Measurements from ENCODE around the gene OSBPL6. TPM values are rescaled to one million over a fixed set of nuclear protein-coding genes. Genes with fewer than 3 reads are reported as not detected.

The OSBPL6 gene
- total and polyA plus RNA-seq, 2 of the 13 experiments (the other 11 are each of a cell fraction or from before 2014, with no cell fraction given), result 0.03 to 0.11 TPM

- TF ChIP-seq ZNF710 (CRISPR knock-in tag; IDR thresholded peaks at IDR 0.05; ENCODE audit: borderline replicate concordance), result 0 out of 2 replicates have a peak, but pooled peaks have one; percentile 20
- no peak for TF ChIP-seq STAT5B (CRISPR knock-in tag; IDR thresholded peaks at IDR 0.05)
- TF ChIP-seq ZNF800 (CRISPR knock-in tag; IDR thresholded peaks at IDR 0.05), result peak; percentile 93
- no peak; the same call in 1 of the 2 replicates for TF ChIP-seq MAZ (IDR thresholded peaks at IDR 0.05; ENCODE audit: borderline replicate concordance, low read depth, low read length)
- peak; percentile 70 for TF ChIP-seq MAZ (CRISPR knock-in tag; IDR thresholded peaks at IDR 0.05; ENCODE audit: low read depth)
- peak; percentile 39; the same call in 1 of the 2 replicates for TF ChIP-seq ZNF670 (CRISPR knock-in tag; IDR thresholded peaks at IDR 0.05; ENCODE audit: borderline replicate concordance)
- no peak for TF ChIP-seq KMT2B (CRISPR knock-in tag; IDR thresholded peaks at IDR 0.05)
- no peak for TF ChIP-seq NONO (IDR thresholded peaks at IDR 0.05)
- TF ChIP-seq NONO (CRISPR knock-in tag; conservative IDR thresholded peaks at IDR 0.05), result 0 out of 2 replicates have a peak, but pooled peaks have one; percentile 8
- TF ChIP-seq BATF2 (CRISPR knock-in tag; IDR thresholded peaks at IDR 0.05), result peak; percentile 17; the same call in 1 of the 2 replicates
- TF ChIP-seq FOSL2 (CRISPR knock-in tag; IDR thresholded peaks at IDR 0.05), result no peak
- TF ChIP-seq ZNF17 (CRISPR knock-in tag; IDR thresholded peaks at IDR 0.05), result no peak
- peak; percentile 22; the same call in 1 of the 2 replicates for TF ChIP-seq SP5 (CRISPR knock-in tag; IDR thresholded peaks at IDR 0.05; ENCODE audit: borderline replicate concordance, low read depth)
- TF ChIP-seq ZNF691 (CRISPR knock-in tag; IDR thresholded peaks at IDR 0.05; ENCODE audit: borderline replicate concordance, low read depth), result 0 out of 2 replicates have a peak, but pooled peaks have one; percentile 20
- peak; percentile 25; the same call in 1 of the 2 replicates for TF ChIP-seq CTCF (CRISPR knock-in tag; IDR thresholded peaks at IDR 0.05)
- TF ChIP-seq SNAI1 (CRISPR knock-in tag; IDR thresholded peaks at IDR 0.05; ENCODE audit: borderline replicate concordance), result 0 out of 2 replicates have a peak, but pooled peaks have one; percentile 30
- TF ChIP-seq ZNF850 (CRISPR knock-in tag; conservative IDR thresholded peaks at IDR 0.05), result 0 out of 2 replicates have a peak, but pooled peaks have one; percentile 79
- peak; percentile 60; the same call in 1 of the 2 replicates for TF ChIP-seq ZNF777 (CRISPR knock-in tag; IDR thresholded peaks at IDR 0.05)
Measured at GRCh38 chr2:178193823-178194599, at the start of gene OSBPL6 (continued).
